ENCODE results near the gene PLD1.

The PLD1 gene

GRCh38 chr3:171827385-171827784 is 17.1 kb upstream of the PLD1 start:
- no peak for DNase-seq
- no peaks in the 10 kb centered on the region for H3K36me3 ChIP-seq (ENCODE audit: control insufficient read depth in 4 of 4, insufficient read depth in 4 of 4, low read length in 3 of 4)
- H3K27me3 ChIP-seq (replicated peaks in 2 of 5; ENCODE audit: control insufficient read depth in 4 of 5, insufficient read depth in 5 of 5, low read length in 4 of 5) = no peaks in the 10 kb centered on the region
- H3K4me3 ChIP-seq (ENCODE audit: control insufficient read depth in 1 of 7, extremely low read depth in 1 of 7, insufficient read depth in 4 of 7, low read depth in 2 of 7, low read length in 6 of 7) = no peak overlapping the region
- ChIA-PET POLR2A (no interaction called here), CTCF (interaction anchor here (1.4 kb wide), 1 partner anchor 189 kb away, joined by 3 read pairs; no protein-coding TSS in a partner anchor)
- no peaks in the 10 kb centered on the region for H3K9me3 ChIP-seq (ENCODE audit: control extremely low read depth in 1 of 5, control insufficient read depth in 4 of 5, insufficient read depth in 2 of 5, low read depth in 1 of 5, low read length in 4 of 5)
- 97% methylated on average over 3 of the region's 3 CpGs for WGBS (ENCODE audit: insufficient coverage)
- peaks cover 0 to 23% (median 3%) of the 10 kb centered on the region in 4 experiments for H3K4me1 ChIP-seq (ENCODE audit: control extremely low read depth in 1 of 4, control insufficient read depth in 4 of 4, insufficient read depth in 4 of 4, low read length in 3 of 4)
- no peak overlapping the region for H3K27ac ChIP-seq (ENCODE audit: insufficient read depth in 1 of 2, low read depth in 1 of 2, low read length in 2 of 2, poor library complexity in 1 of 2, severe bottlenecking in 2 of 2)

GRCh38 chr3:171825222-171825828 is 15.0 kb upstream of the PLD1 start:
- WGBS (ENCODE audit: insufficient coverage) = 98% methylated on average over 4 of the region's 5 CpGs
- POLR2A ChIA-PET = interaction anchor here (1.6 kb wide), 1 partner anchor 15 kb away, joined by 5 read pairs; the partner anchor contains the start of gene PLD1
- CTCF ChIA-PET = no interaction called here
- H3K9me3 ChIP-seq (ENCODE audit: control extremely low read depth in 1 of 5, control insufficient read depth in 4 of 5, insufficient read depth in 2 of 5, low read depth in 1 of 5, low read length in 4 of 5) = no peaks in the 10 kb centered on the region
- H3K4me1 ChIP-seq (ENCODE audit: control extremely low read depth in 1 of 4, control insufficient read depth in 4 of 4, insufficient read depth in 4 of 4, low read length in 3 of 4) = peaks cover 0 to 23% (median 3%) of the 10 kb centered on the region in 4 experiments
- no peaks in the 10 kb centered on the region for H3K27me3 ChIP-seq (replicated peaks in 2 of 5; ENCODE audit: control insufficient read depth in 4 of 5, insufficient read depth in 5 of 5, low read length in 4 of 5)
- no peak overlapping the region for H3K4me3 ChIP-seq (ENCODE audit: control insufficient read depth in 1 of 7, extremely low read depth in 1 of 7, insufficient read depth in 4 of 7, low read depth in 2 of 7, low read length in 6 of 7)
- no peaks in the 10 kb centered on the region for H3K36me3 ChIP-seq (ENCODE audit: control insufficient read depth in 4 of 4, insufficient read depth in 4 of 4, low read length in 3 of 4)
- DNase-seq = no peak
- no peak overlapping the region for H3K27ac ChIP-seq (ENCODE audit: insufficient read depth in 1 of 2, low read depth in 1 of 2, low read length in 2 of 2, poor library complexity in 1 of 2, severe bottlenecking in 2 of 2)

DNA sequence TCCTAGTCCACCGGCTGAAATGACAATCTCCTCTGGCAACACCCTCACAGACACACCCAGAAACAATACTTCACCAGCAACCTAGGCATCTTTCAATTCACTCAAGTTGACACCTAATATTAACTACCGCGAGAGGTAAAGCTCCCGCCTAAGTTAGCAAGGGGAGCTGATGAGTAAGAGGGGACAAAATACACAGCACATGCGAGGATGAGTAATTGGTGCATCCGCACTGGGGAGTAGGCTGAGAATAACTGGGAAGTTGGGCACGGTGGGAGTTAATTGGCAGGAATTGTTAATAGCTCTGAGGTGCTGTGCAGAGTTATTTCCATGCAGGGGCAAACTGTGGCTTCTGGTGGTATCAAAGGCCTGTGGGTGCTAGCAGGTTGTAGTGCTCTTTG is 14.5 kb upstream of the PLD1 start:
- POLR2A ChIA-PET = interaction anchor here (1.6 kb wide), 1 partner anchor 15 kb away, joined by 5 read pairs; the partner anchor contains the start of gene PLD1
- 100% methylated on average over 6 of the region's 7 CpGs for WGBS (ENCODE audit: insufficient coverage)
- Histone ChIP-seq H3K27ac (ENCODE audit: insufficient read depth in 1 of 2, low read depth in 1 of 2, low read length in 2 of 2, poor library complexity in 1 of 2, severe bottlenecking in 2 of 2) (no peak overlapping the region), H3K4me1 (ENCODE audit: control extremely low read depth in 1 of 4, control insufficient read depth in 4 of 4, insufficient read depth in 4 of 4, low read length in 3 of 4) (peaks cover 0 to 18% (median 2%) of the 10 kb centered on the region in 4 experiments), H3K4me3 (ENCODE audit: control insufficient read depth in 1 of 7, extremely low read depth in 1 of 7, insufficient read depth in 4 of 7, low read depth in 2 of 7, low read length in 6 of 7) (no peak overlapping the region), H3K9me3 (ENCODE audit: control extremely low read depth in 1 of 5, control insufficient read depth in 4 of 5, insufficient read depth in 2 of 5, low read depth in 1 of 5, low read length in 4 of 5) (no peaks in the 10 kb centered on the region), H3K27me3 (replicated peaks in 2 of 5; ENCODE audit: control insufficient read depth in 4 of 5, insufficient read depth in 5 of 5, low read length in 4 of 5) (no peaks in the 10 kb centered on the region), H3K36me3 (ENCODE audit: control insufficient read depth in 4 of 4, insufficient read depth in 4 of 4, low read length in 3 of 4) (no peaks in the 10 kb centered on the region)
- CTCF ChIA-PET = interaction anchor here (0.9 kb wide), 1 partner anchor 211 kb away, joined by 3 read pairs; no protein-coding TSS in a partner anchor
- no peak for DNase-seq

DNA sequence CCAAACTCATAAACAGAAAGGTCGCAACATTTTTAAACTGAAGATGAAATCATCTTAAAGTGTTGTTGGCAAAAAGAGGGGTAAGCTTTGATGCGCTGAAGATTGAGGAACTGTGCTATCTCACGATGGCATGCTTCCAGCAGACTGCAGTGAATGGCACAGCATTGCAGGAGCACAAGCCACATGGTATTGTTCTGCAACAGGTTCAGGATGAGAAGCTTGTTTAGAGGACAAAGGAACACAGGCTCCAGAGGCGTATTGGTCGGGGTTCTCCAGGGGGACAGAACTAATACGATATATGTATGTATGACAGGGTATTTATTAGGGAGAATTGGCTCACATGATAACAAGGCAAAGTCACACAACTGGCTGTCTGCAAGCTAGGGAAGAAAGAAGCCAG is 13.8 kb upstream of the PLD1 start:
- Histone ChIP-seq H3K4me1 (ENCODE audit: control extremely low read depth in 1 of 4, control insufficient read depth in 4 of 4, insufficient read depth in 4 of 4, low read length in 3 of 4) (peaks cover 0 to 12% (median under 1%) of the 10 kb centered on the region in 4 experiments), H3K27ac (ENCODE audit: insufficient read depth in 1 of 2, low read depth in 1 of 2, low read length in 2 of 2, poor library complexity in 1 of 2, severe bottlenecking in 2 of 2) (no peak overlapping the region), H3K4me3 (ENCODE audit: control insufficient read depth in 1 of 7, extremely low read depth in 1 of 7, insufficient read depth in 4 of 7, low read depth in 2 of 7, low read length in 6 of 7) (no peak overlapping the region), H3K9me3 (ENCODE audit: control extremely low read depth in 1 of 5, control insufficient read depth in 4 of 5, insufficient read depth in 2 of 5, low read depth in 1 of 5, low read length in 4 of 5) (no peaks in the 10 kb centered on the region), H3K36me3 (ENCODE audit: control insufficient read depth in 4 of 4, insufficient read depth in 4 of 4, low read length in 3 of 4) (no peaks in the 10 kb centered on the region), H3K27me3 (replicated peaks in 2 of 5; ENCODE audit: control insufficient read depth in 4 of 5, insufficient read depth in 5 of 5, low read length in 4 of 5) (no peaks in the 10 kb centered on the region)
- WGBS (ENCODE audit: insufficient coverage) = 56% methylated on average over 6 of the region's 6 CpGs
- CTCF ChIA-PET = interaction anchor here (0.9 kb wide), 1 partner anchor 210 kb away, joined by 3 read pairs; no protein-coding TSS in a partner anchor
- peak in 2 of 3 donors; percentile 66 to 67 for DNase-seq
- POLR2A ChIA-PET = interaction anchor here (0.7 to 1.6 kb wide), 2 partner anchors 14 to 356 kb away, joined by 3 to 5 read pairs; partner anchors contain the start of gene PLD1

DNA sequence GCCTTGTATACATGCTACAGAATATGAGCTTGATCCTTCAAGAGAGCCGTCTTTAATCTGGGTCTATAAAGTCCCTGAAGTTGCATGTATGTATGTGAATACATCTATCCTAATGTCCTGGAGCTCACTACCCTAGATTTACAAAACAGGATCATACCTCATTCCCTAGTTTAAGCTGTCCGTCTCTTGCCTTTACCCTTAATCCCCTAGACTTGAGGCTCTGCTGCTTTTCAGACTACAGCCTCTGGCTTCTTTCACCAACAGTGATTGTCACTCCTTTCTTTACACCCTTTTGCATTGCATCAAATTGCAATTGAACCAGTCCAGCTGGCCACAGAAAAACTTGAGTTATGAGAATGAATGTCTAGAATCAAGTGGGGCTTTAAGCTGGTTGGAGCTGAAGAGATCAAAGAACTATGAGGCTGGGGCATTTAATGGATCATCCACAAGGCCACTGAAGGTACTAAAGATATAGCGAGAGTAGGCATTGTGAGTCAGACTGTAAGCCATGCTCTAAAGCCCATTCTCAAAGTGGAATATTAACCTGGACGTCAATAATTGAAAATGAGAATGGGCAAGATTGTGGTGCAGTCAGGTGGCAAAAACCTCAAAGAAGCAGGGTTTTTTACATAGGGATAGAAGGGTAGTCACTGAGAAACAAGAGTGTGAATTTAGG is 12.3 kb upstream of the PLD1 start:
- Histone ChIP-seq H3K4me1 (ENCODE audit: control extremely low read depth in 1 of 4, control insufficient read depth in 4 of 4, insufficient read depth in 4 of 4, low read length in 3 of 4) (peaks cover 0 to 4% (median 0%) of the 10 kb centered on the region in 4 experiments), H3K27ac (ENCODE audit: insufficient read depth in 1 of 2, low read depth in 1 of 2, low read length in 2 of 2, poor library complexity in 1 of 2, severe bottlenecking in 2 of 2) (no peak overlapping the region), H3K9me3 (ENCODE audit: control extremely low read depth in 1 of 5, control insufficient read depth in 4 of 5, insufficient read depth in 2 of 5, low read depth in 1 of 5, low read length in 4 of 5) (peaks cover 0 to 2% (median 0%) of the 10 kb centered on the region in 5 experiments), H3K36me3 (ENCODE audit: control insufficient read depth in 4 of 4, insufficient read depth in 4 of 4, low read length in 3 of 4) (no peaks in the 10 kb centered on the region), H3K4me3 (ENCODE audit: control insufficient read depth in 1 of 7, extremely low read depth in 1 of 7, insufficient read depth in 4 of 7, low read depth in 2 of 7, low read length in 6 of 7) (no peak overlapping the region), H3K27me3 (replicated peaks in 2 of 5; ENCODE audit: control insufficient read depth in 4 of 5, insufficient read depth in 5 of 5, low read length in 4 of 5) (no peaks in the 10 kb centered on the region)
- 63% methylated on average over 3 of the region's 4 CpGs for WGBS (ENCODE audit: insufficient coverage)
- CTCF ChIA-PET = interaction anchor here (0.9 to 1.3 kb wide), 4 partner anchors 11 to 28 kb away, joined by 3 to 4 read pairs (median 3); no protein-coding TSS in a partner anchor
- no peak for DNase-seq
- POLR2A ChIA-PET = no interaction called here

DNA sequence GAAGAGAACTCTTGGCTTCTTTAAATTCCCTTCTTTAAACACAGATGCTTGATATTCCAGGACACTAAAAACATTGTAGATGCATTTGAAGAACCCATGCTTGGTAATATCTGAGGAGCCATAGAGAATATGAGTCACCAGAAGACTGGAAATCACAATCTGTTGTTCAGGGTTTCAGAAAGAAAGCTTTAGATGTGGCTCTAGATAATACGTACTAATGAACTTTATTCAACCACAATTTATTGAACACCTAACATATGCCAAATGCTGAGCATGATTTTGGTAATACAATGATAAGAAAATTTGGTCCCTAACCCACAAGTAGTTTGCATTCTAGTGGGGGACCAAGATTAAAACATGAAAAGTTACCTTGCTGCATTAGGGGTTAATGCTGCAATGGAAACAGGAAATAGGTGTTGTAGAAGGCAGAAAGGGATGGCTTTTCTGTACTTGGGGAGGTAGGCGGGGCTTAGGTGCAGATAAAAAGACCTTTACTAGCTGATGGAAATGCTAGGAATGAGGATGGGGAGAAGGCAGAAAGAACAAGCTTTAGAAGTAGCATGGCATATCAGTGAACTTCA is 11.6 kb upstream of the PLD1 start:
- CTCF ChIA-PET = interaction anchor here (0.6 to 1.3 kb wide), 5 partner anchors 10 to 29 kb away, joined by 3 to 4 read pairs (median 3); no protein-coding TSS in a partner anchor
- no peak for DNase-seq

More for the DNA sequence above, 11.6 kb upstream of the PLD1 start:
- Histone ChIP-seq H3K27ac (ENCODE audit: insufficient read depth in 1 of 2, low read depth in 1 of 2, low read length in 2 of 2, poor library complexity in 1 of 2, severe bottlenecking in 2 of 2) (no peak overlapping the region), H3K4me3 (ENCODE audit: control insufficient read depth in 1 of 7, extremely low read depth in 1 of 7, insufficient read depth in 4 of 7, low read depth in 2 of 7, low read length in 6 of 7) (no peak overlapping the region), H3K9me3 (ENCODE audit: control extremely low read depth in 1 of 5, control insufficient read depth in 4 of 5, insufficient read depth in 2 of 5, low read depth in 1 of 5, low read length in 4 of 5) (peaks cover 0 to 2% (median 0%) of the 10 kb centered on the region in 5 experiments), H3K4me1 (ENCODE audit: control extremely low read depth in 1 of 4, control insufficient read depth in 4 of 4, insufficient read depth in 4 of 4, low read length in 3 of 4) (no peaks in the 10 kb centered on the region), H3K27me3 (replicated peaks in 2 of 5; ENCODE audit: control insufficient read depth in 4 of 5, insufficient read depth in 5 of 5, low read length in 4 of 5) (no peaks in the 10 kb centered on the region), H3K36me3 (ENCODE audit: control insufficient read depth in 4 of 4, insufficient read depth in 4 of 4, low read length in 3 of 4) (no peaks in the 10 kb centered on the region)
- POLR2A ChIA-PET = interaction anchor here (0.6 kb wide), 1 partner anchor 804 kb away, joined by 3 read pairs; no protein-coding TSS in a partner anchor
- 0% methylated on average over 1 of the region's 2 CpGs for WGBS (ENCODE audit: insufficient coverage)

Measured in common myeloid progenitor, CD34-positive (primary cell).